Endothelial cell of umbilical vein (primary cell): ENCODE results near the gene DYNLT1. TPM values are rescaled to one million over a fixed set of nuclear protein-coding genes. Genes with fewer than 3 reads are reported as not detected.

ENCODE experiments used
- BruUV-seq: library from RNA; stranded (reverse); fragments of 400-500 nt; replicated peaks from 2 replicates; lab custom pipeline; 2021; lab: Mats Ljungman, UMichigan
- CTCF ChIA-PET: fragments of 300-600, 350-600 bp; sonication (Branson Sonifier 250); formaldehyde crosslinking; loops from one replicate; lab custom pipeline; 2021; ENCODE audit warnings: antibody characterized with exemption, inconsistent platforms; lab: Charles Lee
- POLR2A ChIA-PET: fragments of 300-600, 350-600 bp; sonication (Branson Sonifier 250); formaldehyde crosslinking; loops from one replicate; lab custom pipeline; 2021; ENCODE audit warnings: antibody characterized with exemption, inconsistent platforms; lab: Charles Lee
- DNase-seq: peaks from one replicate; pipeline ENCODE4 v3.0.0-alpha.2; 2011; ENCODE audit warnings: low read depth, low spot score
- FAIRE-seq: peaks from 2 replicates; lab custom pipeline; 2011; peaks lifted over from hg19 to GRCh38; lab: Jason Lieb, UNC
- H2AFZ ChIP-seq: 2 replicates; pipeline ENCODE4 v1.6.0; 2012; ENCODE audit warnings: low read depth, low read length, control low read depth, inconsistent platforms
- H3K27ac ChIP-seq: 2 replicates; pipeline ENCODE4 v1.5.1; 2011; ENCODE audit warnings: low read depth, mild to moderate bottlenecking, control low read depth, low read length, moderate library complexity; ENCODE audit not compliant: insufficient read depth
- H3K27me3 ChIP-seq, 2 experiments: 2 replicates each; pipeline versions ENCODE4 v1.6.0 to v1.6.1; 2011; ENCODE audit warnings: low read length in 2 of 2, mixed read lengths in 1 of 2; ENCODE audit not compliant: control insufficient read depth in 2 of 2, insufficient read depth in 2 of 2
- H3K36me3 ChIP-seq, 2 experiments: 2 replicates in 1 of 2; 3 replicates in 1 of 2; pipeline ENCODE4 v1.5.1; 2011; ENCODE audit warnings: low read length in 2 of 2, mild to moderate bottlenecking in 1 of 2, moderate library complexity in 1 of 2; ENCODE audit not compliant: control insufficient read depth in 2 of 2, insufficient read depth in 2 of 2; ENCODE audit errors: extremely low read depth in 1 of 2
- H3K4me1 ChIP-seq: 3 replicates; pipeline ENCODE4 v1.5.1; 2011; ENCODE audit warnings: mild to moderate bottlenecking, low read length; ENCODE audit not compliant: control insufficient read depth, insufficient read depth; ENCODE audit errors: extremely low read depth
- H3K4me2 ChIP-seq: 2 replicates; pipeline ENCODE4 v1.6.1; 2011; ENCODE audit warnings: low read length, control low read depth, mixed read lengths; ENCODE audit not compliant: insufficient read depth
- H3K4me3 ChIP-seq, 3 experiments: fragments of 200-600 bp in 1 of 3; sonication (generic), shearing (Covaris generic) in 1 of 3; replicated peaks in 1 of 3; 2 replicates each; pipeline ENCODE4 v1.5.1; 2011 to 2016; ENCODE audit warnings: control low read depth in 3 of 3, low read length in 3 of 3, mild to moderate bottlenecking in 2 of 3, inconsistent platforms in 1 of 3, low read depth in 1 of 3, moderate library complexity in 1 of 3; ENCODE audit not compliant: insufficient read depth in 1 of 3
- H3K79me2 ChIP-seq: 2 replicates; pipeline ENCODE4 v1.6.0; 2012; ENCODE audit warnings: low read length, inconsistent platforms; ENCODE audit not compliant: control insufficient read depth, insufficient read depth
- H3K9ac ChIP-seq: replicated peaks from 2 replicates; pipeline ENCODE3; 2011; ENCODE audit warnings: low read length, control low read depth; ENCODE audit not compliant: insufficient read depth; ENCODE audit errors: extremely low read depth
- H3K9me1 ChIP-seq: replicated peaks from 3 replicates; pipeline ENCODE4 v1.6.0; 2011; ENCODE audit warnings: mild to moderate bottlenecking, low read length; ENCODE audit not compliant: control insufficient read depth, insufficient read depth; ENCODE audit errors: extremely low read depth
- H3K9me3 ChIP-seq: replicated peaks from 2 replicates; pipeline ENCODE4 v1.5.1; 2012; ENCODE audit warnings: low read length, inconsistent platforms; ENCODE audit not compliant: control insufficient read depth, insufficient read depth
- H4K20me1 ChIP-seq: replicated peaks from 2 replicates; pipeline ENCODE3; 2011; ENCODE audit warnings: mild to moderate bottlenecking, low read length; ENCODE audit not compliant: control insufficient read depth, insufficient read depth; ENCODE audit errors: extremely low read depth
- CTCF ChIP-seq, 2 donors: IDR thresholded peaks; 1 replicate in 1 of 2; 2 replicates in 1 of 2; pipeline ENCODE4 v1.5.1; 2011; ENCODE audit warnings: low read length in 2 of 2, mild to moderate bottlenecking in 2 of 2, moderate library complexity in 2 of 2, control low read depth in 1 of 2, inconsistent platforms in 1 of 2, low read depth in 1 of 2; ENCODE audit not compliant: insufficient read depth in 1 of 2; ENCODE audit errors: extremely low read depth in 1 of 2
- EZH2 ChIP-seq: IDR thresholded peaks from 2 replicates; pipeline ENCODE4 v1.6.1; 2012; ENCODE audit warnings: borderline replicate concordance, low read depth, mild to moderate bottlenecking, moderate library complexity, low read length, inconsistent platforms; ENCODE audit not compliant: severe bottlenecking
- FOS ChIP-seq: IDR thresholded peaks from 2 replicates; pipeline ENCODE4 v1.6.1; 2011; ENCODE audit warnings: mild to moderate bottlenecking, low read length, moderate library complexity, borderline replicate concordance; ENCODE audit not compliant: insufficient read depth
- GATA2 ChIP-seq: IDR thresholded peaks from 2 replicates; pipeline ENCODE4 v1.7.0; 2011; ENCODE audit warnings: low read depth, mild to moderate bottlenecking, moderate library complexity, mixed read lengths, low read length; ENCODE audit not compliant: insufficient read length, insufficient read depth
- JUN ChIP-seq: IDR thresholded peaks from 2 replicates; pipeline ENCODE4 v1.6.1; 2011; ENCODE audit warnings: borderline replicate concordance, low read depth; ENCODE audit not compliant: insufficient read length, insufficient read depth
- MAX ChIP-seq: IDR thresholded peaks from 2 replicates; pipeline ENCODE4 v1.6.1; 2011; ENCODE audit not compliant: insufficient read depth, insufficient read length
- MYC ChIP-seq: IDR thresholded peaks from one replicate; pipeline ENCODE4 v1.6.1; 2011; ENCODE audit warnings: mild to moderate bottlenecking, low read depth, low read length
- POLR2A ChIP-seq: IDR thresholded peaks from 2 replicates; pipeline ENCODE4 v1.6.1; 2012; ENCODE audit warnings: low read depth, mild to moderate bottlenecking, control low read depth, low read length
- POLR2AphosphoS5 ChIP-seq: IDR thresholded peaks from 2 replicates; pipeline ENCODE4 v1.6.1; 2012; ENCODE audit warnings: low read depth, mild to moderate bottlenecking, control low read depth, low read length, moderate library complexity; ENCODE audit not compliant: insufficient read depth
- dilution Hi-C: fragments of 300-500 bp; cut with MboI; formaldehyde crosslinking; loops from one replicate; pipeline ENCODE4 v1.15.0; 2019; ENCODE audit warnings: low sequenced_read_pairs; ENCODE audit not compliant: extremely low pct_ligation_motif_present
- intact Hi-C: fragments of 100-400 bp; cut with micrococcal nuclease; formaldehyde crosslinking; loops from one replicate; pipeline ENCODE4 v1.10.0; 2022
- polyA plus RNA-seq, 4 experiments: library from polyadenylated mRNA; depleted of rRNA in 3 of 4; stranded (reverse) in 3 of 4; unstranded in 1 of 4; fragments of >200 nt; gene quantifications; 2 replicates each; pipeline versions ENCODE4 v1.2.1 to v1.2.3, GENCODE V29; 2011 to 2012; ENCODE audit warnings: missing spikeins in 1 of 4
- total RNA-seq: library from RNA; stranded (reverse); gene quantifications from 2 replicates; pipeline ENCODE4 v1.2.3, GENCODE V29; 2021

Gene DYNLT1
- total and polyA plus RNA-seq, 2 donors (not counting 3 experiments of a cell fraction or from before 2014, with no cell fraction given): 162 to 267 TPM

GRCh38 chr6:158599635-158600034, 44.9 kb downstream of the DYNLT1 start:
- no peak overlapping the region for H2AFZ ChIP-seq
- no peaks in the 10 kb centered on the region for H3K9me3 ChIP-seq
- H3K9ac ChIP-seq: no peak overlapping the region
- H3K4me1 ChIP-seq: no peaks in the 10 kb centered on the region
- H3K27ac ChIP-seq: no peak overlapping the region
- H4K20me1 ChIP-seq: no peaks in the 10 kb centered on the region
- H3K36me3 ChIP-seq: peaks cover 4 to 21% of the 10 kb centered on the region in 2 experiments
- no peak overlapping the region for H3K4me2 ChIP-seq
- FAIRE-seq (no peak), DNase-seq (no peak)
- dilution Hi-C loops (no loop called here), intact Hi-C loops (loop anchor here (5.0 kb wide), 1 partner anchor 92 kb away; no protein-coding TSS in a partner anchor)
- no TSS peak for BruUV-seq
- H3K4me3 ChIP-seq: no peak overlapping the region
- no peaks in the 10 kb centered on the region for H3K27me3 ChIP-seq
- H3K9me1 ChIP-seq: no peaks in the 10 kb centered on the region
- TF ChIP-seq MYC: no peak
- TF ChIP-seq MAX: no peak
- TF ChIP-seq FOS: no peak
- no peak for TF ChIP-seq JUN
- TF ChIP-seq GATA2: no peak
- TF ChIP-seq CTCF (IDR thresholded peaks at IDR 0.05; ENCODE audit: extremely low read depth in 1 of 2, insufficient read depth in 1 of 2, low read depth in 1 of 2, low read length in 2 of 2): no peak
- no peak for TF ChIP-seq POLR2A
- no peak for TF ChIP-seq EZH2
- no peak for TF ChIP-seq POLR2AphosphoS5
- ChIA-PET CTCF (interaction anchor here (1.7 to 6.5 kb wide), 3 partner anchors 81 to 386 kb away, joined by 3 to 46 read pairs (median 6); no protein-coding TSS in a partner anchor), POLR2A (no interaction called here)
- H3K79me2 ChIP-seq: no peaks in the 10 kb centered on the region
